ENCODE data around the gene LIPT1.
A peak's percentile ranks its signal among the peaks of the same experiment; 100 is the strongest.
"Not testable (repeated sequence)": the region's sequence is repeated elsewhere in the genome, so short reads cannot be mapped to it uniquely, and the experiment has no call there.

LIPT1 gene

DNA sequence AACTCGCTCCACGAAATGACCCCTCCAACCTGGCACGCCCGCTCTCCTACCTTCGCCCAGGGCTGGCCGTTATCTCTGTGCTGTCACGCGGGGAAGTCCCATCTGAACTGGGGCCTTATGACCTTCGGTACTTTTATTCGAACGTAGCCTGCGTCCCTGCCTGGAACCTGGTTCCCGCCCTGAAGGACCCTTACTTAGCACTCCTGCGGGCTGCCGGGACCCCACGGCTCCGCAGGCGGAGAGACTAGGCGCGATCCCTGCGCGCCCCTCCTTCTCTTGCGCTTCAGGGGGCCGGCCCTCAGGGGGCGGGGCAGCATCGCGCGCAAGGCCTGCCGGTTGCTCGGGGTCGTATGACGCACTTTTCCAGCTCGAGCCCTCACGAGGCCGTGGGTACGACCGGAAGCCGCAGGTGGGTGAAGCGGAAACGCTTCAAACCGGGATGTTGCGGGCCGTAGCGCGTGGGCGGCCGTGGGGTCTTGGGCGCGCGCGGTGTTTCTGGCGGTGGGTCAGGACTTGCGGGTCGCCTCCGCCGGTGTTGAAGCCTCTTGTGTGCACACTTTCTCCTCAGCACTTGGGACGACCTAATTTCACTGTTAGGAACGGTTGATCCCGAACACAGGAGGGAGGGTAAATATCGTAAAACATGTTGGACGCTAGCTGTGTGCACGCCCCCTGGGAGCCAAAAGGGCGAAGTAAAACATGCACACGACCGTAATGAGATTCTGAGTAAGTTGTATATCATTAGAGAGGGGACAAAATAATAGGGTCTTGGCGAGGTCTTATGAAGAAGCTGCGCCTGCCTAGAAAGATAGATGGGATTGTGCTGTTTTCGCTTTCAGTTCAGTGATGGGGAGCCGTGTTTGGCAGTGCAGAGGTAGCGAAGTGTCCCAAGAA lies at the start of gene LIPT1, which contains the start of gene TSGA10:
Gene LIPT1, plus strand, starts transcription at position 325 of the 894 bp plus-strand sequence. CDS start 6,991 bp downstream, outside the sequence.
Gene TSGA10, minus strand, starts transcription at position 300 of the 894 bp plus-strand sequence. CDS start 45,503 bp downstream, outside the sequence.
- Histone ChIP-seq H3K4me1 (ENCODE audit: control insufficient read depth, insufficient read depth, low read length) (no peaks in the 10 kb centered on the region), H3K27ac (ENCODE audit: low read depth, low read length) (peak within 1 kb of the TSS; percentile 89), H3K4me3 (ENCODE audit: low read length) (peak within 1 kb of the TSS; percentile 85), H3K36me3 (ENCODE audit: control insufficient read depth, insufficient read depth, low read length) (peaks cover 7% of the 10 kb centered on the region), H3K27me3 (ENCODE audit: control insufficient read depth, insufficient read depth, low read length) (no peaks in the 10 kb centered on the region), H3K9ac (ENCODE audit: low read length) (peak within 1 kb of the TSS; percentile 74)

DNA sequence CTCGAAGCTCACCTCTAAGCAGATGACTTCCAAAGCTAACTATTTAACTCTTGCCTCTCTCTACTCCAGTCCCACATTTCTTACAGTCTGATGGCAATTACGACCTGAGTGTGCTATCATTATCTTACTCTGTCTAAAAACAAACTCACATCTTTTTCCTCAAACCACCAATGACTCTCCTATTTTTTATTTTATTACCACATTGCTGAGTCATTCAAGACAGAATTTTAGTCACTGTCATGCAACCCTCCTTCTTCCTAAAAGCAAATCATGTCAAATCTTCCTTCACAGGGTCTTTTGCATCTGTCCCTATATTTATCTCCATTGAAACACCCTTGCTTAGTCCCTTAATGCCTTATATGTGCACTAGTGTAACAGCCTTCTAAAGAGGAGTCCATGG lies 47.9 kb upstream of the LIPT1 start:
- Histone ChIP-seq H3K4me3 (ENCODE audit: low read length) (no peak overlapping the region), H3K4me1 (ENCODE audit: control insufficient read depth, insufficient read depth, low read length) (no peaks in the 10 kb centered on the region), H3K27me3 (ENCODE audit: control insufficient read depth, insufficient read depth, low read length) (no peaks in the 10 kb centered on the region), H3K27ac (ENCODE audit: low read depth, low read length) (no peak overlapping the region), H3K36me3 (ENCODE audit: control insufficient read depth, insufficient read depth, low read length) (no peaks in the 10 kb centered on the region), H3K9ac (ENCODE audit: low read length) (no peak overlapping the region)

DNA sequence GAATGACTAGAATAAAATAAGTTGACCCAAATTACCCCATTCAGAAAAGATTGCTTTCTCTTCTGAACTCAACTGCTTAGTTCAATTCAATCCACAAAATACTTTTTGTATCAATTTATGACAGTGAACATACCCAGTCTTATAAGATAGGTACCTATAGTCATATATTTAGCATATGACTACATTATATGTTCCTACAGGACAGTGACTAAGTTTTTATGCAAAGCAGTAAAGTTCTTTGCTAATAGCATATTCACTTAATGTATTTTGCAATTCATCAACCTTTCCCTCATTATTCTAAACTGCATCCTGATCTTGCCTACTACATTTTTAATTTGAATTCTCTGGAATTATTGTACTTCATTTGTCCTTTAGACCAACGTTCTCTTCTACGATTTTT lies 43.5 kb upstream of the LIPT1 start:
- H3K4me3 ChIP-seq (ENCODE audit: low read length) = no peak overlapping the region
- no peaks in the 10 kb centered on the region for H3K4me1 ChIP-seq (ENCODE audit: control insufficient read depth, insufficient read depth, low read length)
- no peaks in the 10 kb centered on the region for H3K27me3 ChIP-seq (ENCODE audit: control insufficient read depth, insufficient read depth, low read length)
- H3K36me3 ChIP-seq (ENCODE audit: control insufficient read depth, insufficient read depth, low read length) = no peaks in the 10 kb centered on the region
- no peak overlapping the region for H3K27ac ChIP-seq (ENCODE audit: low read depth, low read length)
- H3K9ac ChIP-seq (ENCODE audit: low read length) = no peak overlapping the region

- no peaks in the 10 kb centered on the region for H3K36me3 ChIP-seq (ENCODE audit: control insufficient read depth, insufficient read depth, low read length)
- no peak overlapping the region for H3K27ac ChIP-seq (ENCODE audit: low read depth, low read length)
- H3K4me1 ChIP-seq (ENCODE audit: control insufficient read depth, insufficient read depth, low read length) = no peaks in the 10 kb centered on the region
- no peaks in the 10 kb centered on the region for H3K27me3 ChIP-seq (ENCODE audit: control insufficient read depth, insufficient read depth, low read length)
- no peak overlapping the region for H3K9ac ChIP-seq (ENCODE audit: low read length)
- H3K4me3 ChIP-seq (ENCODE audit: low read length) = no peak overlapping the region
These were observed 42.8 kb upstream of the LIPT1 start for GRCh38 chr2:99111945-99112344.

GRCh38 chr2:99112617-99113016 lies 42.1 kb upstream of the LIPT1 start:
- Histone ChIP-seq H3K4me3 (ENCODE audit: low read length) (no peak overlapping the region), H3K27me3 (ENCODE audit: control insufficient read depth, insufficient read depth, low read length) (no peaks in the 10 kb centered on the region), H3K9ac (ENCODE audit: low read length) (no peak overlapping the region), H3K4me1 (ENCODE audit: control insufficient read depth, insufficient read depth, low read length) (no peaks in the 10 kb centered on the region), H3K36me3 (ENCODE audit: control insufficient read depth, insufficient read depth, low read length) (no peaks in the 10 kb centered on the region), H3K27ac (ENCODE audit: low read depth, low read length) (no peak overlapping the region)

DNA sequence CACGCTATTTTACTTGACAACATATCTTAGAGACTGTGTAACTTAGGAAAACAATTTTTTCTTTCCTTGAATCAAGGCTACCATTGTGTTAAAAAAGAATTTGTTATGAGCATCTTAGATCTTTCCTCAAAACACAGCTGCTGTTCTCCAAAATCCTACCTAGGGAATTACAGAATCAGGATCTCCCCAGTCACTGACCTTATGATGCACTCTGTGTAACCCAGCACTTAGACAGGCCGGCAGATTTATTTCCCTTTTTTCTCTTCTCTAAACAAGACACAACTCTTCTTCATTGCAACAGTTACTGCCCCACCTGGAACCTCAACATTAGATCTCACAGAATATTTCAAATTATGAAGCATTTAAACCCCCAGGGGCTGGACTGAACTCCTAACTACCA lies 26.8 kb upstream of the LIPT1 start:
- Histone ChIP-seq H3K36me3 (ENCODE audit: control insufficient read depth, insufficient read depth, low read length) (no peaks in the 10 kb centered on the region), H3K27me3 (ENCODE audit: control insufficient read depth, insufficient read depth, low read length) (no peaks in the 10 kb centered on the region), H3K27ac (ENCODE audit: low read depth, low read length) (no peak overlapping the region), H3K4me1 (ENCODE audit: control insufficient read depth, insufficient read depth, low read length) (no peaks in the 10 kb centered on the region), H3K9ac (ENCODE audit: low read length) (no peak overlapping the region), H3K4me3 (ENCODE audit: low read length) (no peak overlapping the region)

GRCh38 chr2:99135044-99135556 lies 19.7 kb upstream of the LIPT1 start:
- H3K9ac ChIP-seq (ENCODE audit: low read length); H3K4me3 ChIP-seq (ENCODE audit: low read length); H3K27me3 ChIP-seq (ENCODE audit: control insufficient read depth, insufficient read depth, low read length); H3K27ac ChIP-seq (ENCODE audit: low read depth, low read length); H3K36me3 ChIP-seq (ENCODE audit: control insufficient read depth, insufficient read depth, low read length); H3K4me1 ChIP-seq (ENCODE audit: control insufficient read depth, insufficient read depth, low read length): not testable (repeated sequence)

- Histone ChIP-seq H3K4me3 (ENCODE audit: low read length) (no peak overlapping the region), H3K27me3 (ENCODE audit: control insufficient read depth, insufficient read depth, low read length) (no peaks in the 10 kb centered on the region), H3K27ac (ENCODE audit: low read depth, low read length) (no peak overlapping the region), H3K9ac (ENCODE audit: low read length) (no peak overlapping the region), H3K36me3 (ENCODE audit: control insufficient read depth, insufficient read depth, low read length) (no peaks in the 10 kb centered on the region), H3K4me1 (ENCODE audit: control insufficient read depth, insufficient read depth, low read length) (no peaks in the 10 kb centered on the region)
These were observed 15.8 kb upstream of the LIPT1 start for GRCh38 chr2:99139003-99139402.

- Histone ChIP-seq H3K27ac (ENCODE audit: low read depth, low read length) (no peak overlapping the region), H3K27me3 (ENCODE audit: control insufficient read depth, insufficient read depth, low read length) (no peaks in the 10 kb centered on the region), H3K9ac (ENCODE audit: low read length) (peak overlapping the region; percentile 77), H3K4me1 (ENCODE audit: control insufficient read depth, insufficient read depth, low read length) (no peaks in the 10 kb centered on the region), H3K4me3 (ENCODE audit: low read length) (peak overlapping the region; percentile 99), H3K36me3 (ENCODE audit: control insufficient read depth, insufficient read depth, low read length) (no peaks in the 10 kb centered on the region)
These were observed 14.5 kb upstream of the LIPT1 start for GRCh38 chr2:99140056-99140859.

GRCh38 chr2:99140860-99141109 lies 14.0 kb upstream of the LIPT1 start:
- H3K27ac ChIP-seq (ENCODE audit: low read depth, low read length) = no peak overlapping the region
- no peaks in the 10 kb centered on the region for H3K36me3 ChIP-seq (ENCODE audit: control insufficient read depth, insufficient read depth, low read length)
- H3K9ac ChIP-seq (ENCODE audit: low read length) = peak overlapping the region; percentile 77
- no peaks in the 10 kb centered on the region for H3K27me3 ChIP-seq (ENCODE audit: control insufficient read depth, insufficient read depth, low read length)
- H3K4me1 ChIP-seq (ENCODE audit: control insufficient read depth, insufficient read depth, low read length) = no peaks in the 10 kb centered on the region
- peak overlapping the region; percentile 99 for H3K4me3 ChIP-seq (ENCODE audit: low read length)

DNA sequence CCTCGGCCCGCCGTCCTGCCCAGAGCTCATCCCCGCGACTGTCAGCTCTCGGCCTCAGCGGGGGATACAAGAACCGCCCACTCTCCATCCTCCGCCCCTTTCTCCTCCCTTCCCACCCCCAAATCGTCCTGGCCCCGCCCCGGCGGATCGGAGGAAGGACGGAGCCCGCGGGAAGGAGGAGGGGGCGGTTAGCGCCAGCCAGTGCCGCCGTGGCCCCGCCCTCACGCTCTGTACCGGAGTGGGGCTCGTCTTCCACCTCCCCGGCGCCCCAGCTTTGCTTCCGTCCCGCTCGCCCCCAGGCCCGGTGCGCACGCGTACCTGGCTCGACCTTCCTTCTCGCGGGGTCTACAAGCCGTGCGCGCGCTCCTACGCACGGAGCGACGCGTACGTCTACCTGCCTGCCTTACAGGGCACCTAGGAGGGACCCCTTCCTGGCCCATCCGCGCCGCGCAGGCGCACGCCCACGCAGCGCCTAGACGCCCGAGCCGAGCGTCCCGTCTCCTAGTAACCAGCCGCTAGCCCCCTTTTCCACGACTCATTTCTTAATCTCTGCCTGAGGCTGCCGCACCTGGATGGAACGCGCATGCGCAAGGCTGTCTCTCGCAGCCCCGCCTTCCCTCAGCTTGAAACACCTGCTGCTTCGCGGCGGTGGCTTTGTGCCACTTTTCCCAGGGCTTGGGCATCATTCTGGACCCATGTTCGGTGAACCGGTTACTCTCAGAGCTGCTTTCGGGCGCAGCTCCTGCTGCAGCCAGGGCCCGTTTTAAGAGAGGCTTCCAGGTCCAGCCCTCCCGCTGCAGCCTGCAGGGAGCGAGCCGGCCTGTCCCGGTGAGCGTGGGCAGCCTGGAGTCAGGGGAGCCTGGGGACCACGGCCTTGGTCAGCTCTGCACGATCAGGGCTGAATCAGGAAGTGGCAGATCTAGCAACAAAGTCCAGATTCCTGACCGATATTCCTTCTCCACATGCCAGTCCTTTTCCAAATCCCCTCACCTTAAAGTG lies 13.4 kb upstream of the LIPT1 start, which contains the start of gene C2orf15:
Gene C2orf15, plus strand, starts transcription at position 598 of the 999 bp plus-strand sequence. CDS start 8,852 bp downstream, outside the sequence.
- H3K27me3 ChIP-seq (ENCODE audit: control insufficient read depth, insufficient read depth, low read length) = no peaks in the 10 kb centered on the region
- H3K36me3 ChIP-seq (ENCODE audit: control insufficient read depth, insufficient read depth, low read length) = no peaks in the 10 kb centered on the region
- peak within 1 kb of the TSS; percentile 77 for H3K9ac ChIP-seq (ENCODE audit: low read length)
- peak within 1 kb of the TSS; percentile 60 for H3K27ac ChIP-seq (ENCODE audit: low read depth, low read length)
- peak within 1 kb of the TSS; percentile 99 for H3K4me3 ChIP-seq (ENCODE audit: low read length)
- no peaks in the 10 kb centered on the region for H3K4me1 ChIP-seq (ENCODE audit: control insufficient read depth, insufficient read depth, low read length)

Data from rectal smooth muscle tissue (tissue), 1 donor.